GM12878 (cell line): ENCODE measurements around the gene RASD1.

Source experiments
- BACH1 ChIP-seq: fragments of 450-650 bp; IDR thresholded peaks from 2 replicates; pipeline ENCODE4 v1.6.1; 2017; ENCODE audit warnings: mild to moderate bottlenecking, borderline replicate concordance
- FOXK2 ChIP-seq: fragments of 450-650 bp; IDR thresholded peaks from 2 replicates; pipeline ENCODE4 v1.6.1; 2017; ENCODE audit warnings: mild to moderate bottlenecking, moderate library complexity
- MXI1 ChIP-seq: fragments of 150-350 bp; IDR thresholded peaks from 2 replicates; pipeline ENCODE4 v1.6.1; 2011; ENCODE audit warnings: low read depth, mild to moderate bottlenecking, inconsistent platforms, low read length, improper control_type of control experiment
- SMAD1 ChIP-seq: fragments of 450-650 bp; IDR thresholded peaks from 2 replicates; pipeline ENCODE4 v1.6.1; 2018; ENCODE audit warnings: mild to moderate bottlenecking, low read depth; ENCODE audit not compliant: partially characterized antibody
- SMARCA5 ChIP-seq: fragments of 450-650 bp; IDR thresholded peaks from 2 replicates; pipeline ENCODE4 v1.6.1; 2017; ENCODE audit warnings: mild to moderate bottlenecking
- STAT3 ChIP-seq: IDR thresholded peaks from 2 replicates; pipeline ENCODE4 v1.6.1; 2011; ENCODE audit warnings: low read depth, low read length, improper control_type of control experiment
- ZNF24 ChIP-seq: fragments of 450-650 bp; IDR thresholded peaks from 2 replicates; pipeline ENCODE4 v1.6.1; 2017; ENCODE audit warnings: antibody characterized with exemption, mild to moderate bottlenecking
- ZNF274 ChIP-seq: IDR thresholded peaks from one replicate; pipeline ENCODE4 v1.8.0; 2011; ENCODE audit not compliant: insufficient read length, insufficient read depth
- TF ChIP-seq, protein P1 (sequence below), 3 experiments: IDR thresholded peaks in 2 of 3; conservative IDR thresholded peaks in 1 of 3; 2 replicates each; pipeline ENCODE4 v1.5.1; 2011; ENCODE audit warnings: low read depth in 3 of 3, low read length in 3 of 3, mild to moderate bottlenecking in 3 of 3, control low read depth in 2 of 3, moderate library complexity in 2 of 3, inconsistent platforms in 1 of 3, mixed read lengths in 1 of 3; ENCODE audit not compliant: control insufficient read depth in 2 of 3, insufficient read depth in 1 of 3; ENCODE audit errors: extremely low read depth in 1 of 3
- TF ChIP-seq, protein P2 (sequence below): fragments of 450-650 bp; IDR thresholded peaks from 2 replicates; pipeline ENCODE4 v1.6.1; 2014; ENCODE audit warnings: mild to moderate bottlenecking
- TF ChIP-seq, protein P3 (sequence below): fragments of 450-650 bp; formaldehyde crosslinking; IDR thresholded peaks from 2 replicates; pipeline ENCODE4 v1.4.0; 2020; ENCODE audit warnings: mild to moderate bottlenecking, moderate library complexity
- TF ChIP-seq, protein P4 (sequence below): IDR thresholded peaks from 2 replicates; pipeline ENCODE4 v1.6.1; 2012; ENCODE audit warnings: low read length, inconsistent platforms

DNA sequence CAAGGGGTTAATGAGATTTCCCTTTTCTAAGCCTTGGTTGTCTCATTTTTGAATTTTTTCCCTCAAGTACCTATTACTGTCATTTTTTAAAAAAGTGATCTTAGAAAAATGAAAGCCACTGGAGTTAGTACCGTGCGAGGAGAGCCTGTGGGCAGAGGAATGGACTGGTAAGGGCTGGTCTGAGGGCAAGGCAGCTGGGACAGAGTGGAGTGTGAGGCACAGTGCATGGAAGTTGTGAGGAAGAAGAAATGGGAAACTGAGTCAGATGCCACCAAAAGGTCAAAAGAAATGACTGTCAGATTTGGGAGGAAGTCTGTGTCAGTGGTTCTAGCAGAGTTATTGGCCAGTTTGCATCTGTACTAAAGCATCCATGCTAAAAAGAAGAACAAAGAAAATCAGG lies 8.2 kb downstream of the RASD1 start:
- TF ChIP-seq, protein P1, sequence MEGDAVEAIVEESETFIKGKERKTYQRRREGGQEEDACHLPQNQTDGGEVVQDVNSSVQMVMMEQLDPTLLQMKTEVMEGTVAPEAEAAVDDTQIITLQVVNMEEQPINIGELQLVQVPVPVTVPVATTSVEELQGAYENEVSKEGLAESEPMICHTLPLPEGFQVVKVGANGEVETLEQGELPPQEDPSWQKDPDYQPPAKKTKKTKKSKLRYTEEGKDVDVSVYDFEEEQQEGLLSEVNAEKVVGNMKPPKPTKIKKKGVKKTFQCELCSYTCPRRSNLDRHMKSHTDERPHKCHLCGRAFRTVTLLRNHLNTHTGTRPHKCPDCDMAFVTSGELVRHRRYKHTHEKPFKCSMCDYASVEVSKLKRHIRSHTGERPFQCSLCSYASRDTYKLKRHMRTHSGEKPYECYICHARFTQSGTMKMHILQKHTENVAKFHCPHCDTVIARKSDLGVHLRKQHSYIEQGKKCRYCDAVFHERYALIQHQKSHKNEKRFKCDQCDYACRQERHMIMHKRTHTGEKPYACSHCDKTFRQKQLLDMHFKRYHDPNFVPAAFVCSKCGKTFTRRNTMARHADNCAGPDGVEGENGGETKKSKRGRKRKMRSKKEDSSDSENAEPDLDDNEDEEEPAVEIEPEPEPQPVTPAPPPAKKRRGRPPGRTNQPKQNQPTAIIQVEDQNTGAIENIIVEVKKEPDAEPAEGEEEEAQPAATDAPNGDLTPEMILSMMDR (IDR thresholded peaks at IDR 0.05 in 2 of 3, conservative IDR thresholded peaks at IDR 0.05 in 1 of 3; ENCODE audit: control insufficient read depth in 2 of 3, extremely low read depth in 1 of 3, insufficient read depth in 1 of 3, low read depth in 3 of 3, low read length in 3 of 3) = no peak
- TF ChIP-seq SMAD1 (no peak), BACH1 (no peak), ZNF274 (no peak), FOXK2 (no peak), SMARCA5 (no peak), STAT3 (no peak), MXI1 (no peak), ZNF24 (no peak)
- TF ChIP-seq, protein P2, sequence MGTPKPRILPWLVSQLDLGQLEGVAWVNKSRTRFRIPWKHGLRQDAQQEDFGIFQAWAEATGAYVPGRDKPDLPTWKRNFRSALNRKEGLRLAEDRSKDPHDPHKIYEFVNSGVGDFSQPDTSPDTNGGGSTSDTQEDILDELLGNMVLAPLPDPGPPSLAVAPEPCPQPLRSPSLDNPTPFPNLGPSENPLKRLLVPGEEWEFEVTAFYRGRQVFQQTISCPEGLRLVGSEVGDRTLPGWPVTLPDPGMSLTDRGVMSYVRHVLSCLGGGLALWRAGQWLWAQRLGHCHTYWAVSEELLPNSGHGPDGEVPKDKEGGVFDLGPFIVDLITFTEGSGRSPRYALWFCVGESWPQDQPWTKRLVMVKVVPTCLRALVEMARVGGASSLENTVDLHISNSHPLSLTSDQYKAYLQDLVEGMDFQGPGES = no peak
- TF ChIP-seq, protein P3, sequence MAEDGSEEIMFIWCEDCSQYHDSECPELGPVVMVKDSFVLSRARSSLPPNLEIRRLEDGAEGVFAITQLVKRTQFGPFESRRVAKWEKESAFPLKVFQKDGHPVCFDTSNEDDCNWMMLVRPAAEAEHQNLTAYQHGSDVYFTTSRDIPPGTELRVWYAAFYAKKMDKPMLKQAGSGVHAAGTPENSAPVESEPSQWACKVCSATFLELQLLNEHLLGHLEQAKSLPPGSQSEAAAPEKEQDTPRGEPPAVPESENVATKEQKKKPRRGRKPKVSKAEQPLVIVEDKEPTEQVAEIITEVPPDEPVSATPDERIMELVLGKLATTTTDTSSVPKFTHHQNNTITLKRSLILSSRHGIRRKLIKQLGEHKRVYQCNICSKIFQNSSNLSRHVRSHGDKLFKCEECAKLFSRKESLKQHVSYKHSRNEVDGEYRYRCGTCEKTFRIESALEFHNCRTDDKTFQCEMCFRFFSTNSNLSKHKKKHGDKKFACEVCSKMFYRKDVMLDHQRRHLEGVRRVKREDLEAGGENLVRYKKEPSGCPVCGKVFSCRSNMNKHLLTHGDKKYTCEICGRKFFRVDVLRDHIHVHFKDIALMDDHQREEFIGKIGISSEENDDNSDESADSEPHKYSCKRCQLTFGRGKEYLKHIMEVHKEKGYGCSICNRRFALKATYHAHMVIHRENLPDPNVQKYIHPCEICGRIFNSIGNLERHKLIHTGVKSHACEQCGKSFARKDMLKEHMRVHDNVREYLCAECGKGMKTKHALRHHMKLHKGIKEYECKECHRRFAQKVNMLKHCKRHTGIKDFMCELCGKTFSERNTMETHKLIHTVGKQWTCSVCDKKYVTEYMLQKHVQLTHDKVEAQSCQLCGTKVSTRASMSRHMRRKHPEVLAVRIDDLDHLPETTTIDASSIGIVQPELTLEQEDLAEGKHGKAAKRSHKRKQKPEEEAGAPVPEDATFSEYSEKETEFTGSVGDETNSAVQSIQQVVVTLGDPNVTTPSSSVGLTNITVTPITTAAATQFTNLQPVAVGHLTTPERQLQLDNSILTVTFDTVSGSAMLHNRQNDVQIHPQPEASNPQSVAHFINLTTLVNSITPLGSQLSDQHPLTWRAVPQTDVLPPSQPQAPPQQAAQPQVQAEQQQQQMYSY (CRISPR knock-in tag) = no peak
- TF ChIP-seq, protein P4, sequence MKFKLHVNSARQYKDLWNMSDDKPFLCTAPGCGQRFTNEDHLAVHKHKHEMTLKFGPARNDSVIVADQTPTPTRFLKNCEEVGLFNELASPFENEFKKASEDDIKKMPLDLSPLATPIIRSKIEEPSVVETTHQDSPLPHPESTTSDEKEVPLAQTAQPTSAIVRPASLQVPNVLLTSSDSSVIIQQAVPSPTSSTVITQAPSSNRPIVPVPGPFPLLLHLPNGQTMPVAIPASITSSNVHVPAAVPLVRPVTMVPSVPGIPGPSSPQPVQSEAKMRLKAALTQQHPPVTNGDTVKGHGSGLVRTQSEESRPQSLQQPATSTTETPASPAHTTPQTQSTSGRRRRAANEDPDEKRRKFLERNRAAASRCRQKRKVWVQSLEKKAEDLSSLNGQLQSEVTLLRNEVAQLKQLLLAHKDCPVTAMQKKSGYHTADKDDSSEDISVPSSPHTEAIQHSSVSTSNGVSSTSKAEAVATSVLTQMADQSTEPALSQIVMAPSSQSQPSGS = no peak
